Body of pancreas (tissue), 4 donors: ENCODE data around the gene ARHGAP42. TPM values are rescaled to one million over a fixed set of nuclear protein-coding genes. Genes with fewer than 3 reads are reported as not detected.
"Not testable (repeated sequence)": the region's sequence is repeated elsewhere in the genome, so short reads cannot be mapped to it uniquely, and the experiment has no call there.

Experiments used
- ATAC-seq: fragments of 150-250 bp; one replicate; pipeline ENCODE4 v1.9.1; 2016
- DNase-seq, 4 donors: peaks; one replicate each; pipeline ENCODE4 v3.0.0-alpha.2; 2019
- H3K27ac ChIP-seq, 4 donors: fragments of 200-600 bp; sonication (generic); 1 replicate in 3 of 4; 2 replicates in 1 of 4; pipeline versions ENCODE4 v1.5.1 to v1.6.1; 2016 to 2019; ENCODE audit warnings: mild to moderate bottlenecking in 1 of 4, mixed read lengths in 1 of 4, moderate library complexity in 1 of 4
- H3K27me3 ChIP-seq, 2 donors: fragments of 200-600 bp; sonication (generic); one replicate each; pipeline ENCODE4 v1.6.0; 2016; ENCODE audit warnings: mild to moderate bottlenecking in 1 of 2
- H3K36me3 ChIP-seq, 2 donors: fragments of 200-600 bp; sonication (generic); replicated peaks in 1 of 2; 2 replicates each; pipeline ENCODE4 v1.5.1; 2016; ENCODE audit warnings: low read depth in 2 of 2; ENCODE audit not compliant: insufficient read depth in 1 of 2
- H3K4me1 ChIP-seq: fragments of 200-600 bp; sonication (generic); one replicate; pipeline ENCODE4 v1.6.0; 2016
- H3K4me3 ChIP-seq, 2 donors: fragments of 200-600 bp; sonication (generic); 1 replicate in 1 of 2; 2 replicates in 1 of 2; pipeline ENCODE4 v1.5.1; 2016 to 2019
- H3K9me3 ChIP-seq, 3 donors: fragments of 200-600 bp; sonication (generic); 1 replicate in 2 of 3; 2 replicates in 1 of 3; pipeline ENCODE4 v1.5.1; 2016
- CTCF ChIP-seq, 7 experiments: fragments of 450-650 bp in 4 of 7; fragments of 200-600 bp in 3 of 7; sonication (generic) in 3 of 7; IDR thresholded peaks; one replicate each; pipeline ENCODE4 v1.5.1; 2016 to 2019; ENCODE audit warnings: antibody characterized with exemption in 7 of 7
- POLR2A ChIP-seq, 3 donors: fragments of 450-650 bp; IDR thresholded peaks; one replicate each; pipeline ENCODE4 v1.6.1; 2016; ENCODE audit warnings: antibody characterized with exemption in 3 of 3, mild to moderate bottlenecking in 2 of 3
- WGBS, 2 donors: methylation state at CpG; one replicate each; pipeline ENCODE4 v1.1.5; 2017; 5-methylcytosine and 5-hydroxymethylcytosine counted together
- intact Hi-C: fragments of 100-400 bp; cut with DNase I; formaldehyde crosslinking; loops from one replicate; pipeline ENCODE4 v1.15.1; 2023
- total RNA-seq, 2 donors: library from RNA; depleted of rRNA; stranded (reverse); fragments of >200 nt; gene quantifications; one replicate each; pipeline ENCODE4 v1.1.0, GENCODE V29; 2016

Gene ARHGAP42
- total RNA-seq, 2 donors from 2014 or later = 3.6 to 4.7 TPM

GRCh38 chr11:100663996-100664395, 23.1 kb upstream of the ARHGAP42 start:
- Histone ChIP-seq H3K27ac (no peak overlapping the region), H3K4me1 (no peaks in the 10 kb centered on the region), H3K4me3 (no peak overlapping the region), H3K9me3 (no peaks in the 10 kb centered on the region), H3K27me3 (no peaks in the 10 kb centered on the region), H3K36me3 (no peaks in the 10 kb centered on the region)
- 72 to 82% methylated on average over 4 of the region's 4 CpGs for WGBS, 2 donors
- intact Hi-C loops = no loop called here
- no peak for ATAC-seq
- TF ChIP-seq CTCF (IDR thresholded peaks at IDR 0.05) (no peak), POLR2A (IDR thresholded peaks at IDR 0.05) (no peak)
- no peak for DNase-seq

DNA sequence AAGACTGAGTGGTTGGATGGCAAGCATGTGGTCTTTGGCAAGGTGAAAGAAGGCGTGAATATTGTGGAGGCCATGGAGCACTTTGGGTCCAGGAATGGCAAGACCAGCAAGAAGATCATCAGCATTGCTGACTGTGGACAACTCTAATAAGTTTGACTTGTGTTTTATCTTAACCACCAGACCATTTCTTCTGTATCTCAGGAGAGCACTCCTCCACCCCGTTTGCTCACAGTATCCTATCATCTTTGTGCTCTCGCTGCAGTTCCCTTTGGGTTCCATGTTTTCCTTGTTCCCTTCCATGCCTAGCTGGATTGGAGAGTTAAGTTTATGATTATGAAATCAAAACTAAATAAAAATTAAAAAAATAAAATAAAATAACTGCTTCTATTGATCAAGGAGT, 20.3 kb upstream of the ARHGAP42 start:
- DNase-seq, intact Hi-C loops, H3K4me1 ChIP-seq, H3K36me3 ChIP-seq, H3K27me3 ChIP-seq, H3K4me3 ChIP-seq, ATAC-seq, H3K9me3 ChIP-seq, H3K27ac ChIP-seq: not testable (repeated sequence)
- WGBS, 2 donors = 84 to 92% methylated on average over 3 of the region's 3 CpGs

DNA sequence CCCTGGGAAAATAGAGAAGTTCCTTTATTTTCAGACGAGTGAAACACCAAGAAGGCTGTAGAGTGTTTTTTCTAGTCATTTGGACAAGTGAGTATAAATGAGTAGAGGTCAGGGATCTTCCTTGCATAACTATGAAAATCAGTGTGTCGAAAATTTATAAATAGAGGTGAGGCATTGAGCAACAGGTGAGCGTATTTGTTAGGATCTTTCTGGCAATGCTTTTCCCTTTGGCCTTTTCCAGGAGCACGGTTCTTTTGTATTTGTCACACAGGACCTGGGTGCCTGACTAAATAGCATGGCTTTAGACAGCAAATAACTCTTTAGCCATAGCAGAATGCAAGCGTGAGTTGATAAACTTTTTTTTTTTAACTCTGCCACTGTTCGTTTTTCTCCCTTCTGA, 19.6 kb upstream of the ARHGAP42 start:
- WGBS, 2 donors = 24 to 26% methylated on average over 6 of the region's 6 CpGs
- Histone ChIP-seq H3K36me3 (no peaks in the 10 kb centered on the region), H3K4me1 (no peaks in the 10 kb centered on the region), H3K4me3 (no peak overlapping the region), H3K27me3 (no peaks in the 10 kb centered on the region), H3K27ac (no peak overlapping the region), H3K9me3 (no peaks in the 10 kb centered on the region)
- DNase-seq = no peak
- intact Hi-C loops = no loop called here
- no peak for ATAC-seq
- no peak for TF ChIP-seq POLR2A (IDR thresholded peaks at IDR 0.05)
- TF ChIP-seq CTCF (IDR thresholded peaks at IDR 0.05) = no peak

DNA sequence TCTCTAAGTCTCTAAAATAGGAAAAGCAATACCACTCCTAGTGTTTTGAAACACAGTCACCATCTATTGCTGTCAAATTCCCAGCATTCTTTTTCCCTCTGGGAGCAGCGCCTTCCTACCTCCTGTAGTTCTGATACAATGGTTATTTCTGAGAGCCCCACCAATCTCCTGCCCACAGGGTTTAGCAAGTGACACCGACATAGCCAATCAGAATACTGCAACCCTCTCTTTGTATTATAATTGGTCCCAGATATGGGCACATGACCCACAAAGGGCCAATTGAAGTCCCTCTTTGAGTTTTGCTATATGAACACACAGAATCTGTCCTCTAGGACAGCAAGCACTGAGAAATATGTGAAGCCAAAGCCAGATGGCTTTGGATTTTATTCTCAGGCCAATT, 16.9 kb upstream of the ARHGAP42 start:
- H3K36me3 ChIP-seq = no peaks in the 10 kb centered on the region
- WGBS, 2 donors = 70 to 88% methylated on average over 2 of the region's 2 CpGs
- no peaks in the 10 kb centered on the region for H3K4me1 ChIP-seq
- H3K27ac ChIP-seq = no peak overlapping the region
- no peaks in the 10 kb centered on the region for H3K27me3 ChIP-seq
- no peaks in the 10 kb centered on the region for H3K9me3 ChIP-seq
- no peak overlapping the region for H3K4me3 ChIP-seq
- DNase-seq (no peak), ATAC-seq (no peak)
- no peak for TF ChIP-seq POLR2A (IDR thresholded peaks at IDR 0.05)
- no peak for TF ChIP-seq CTCF (IDR thresholded peaks at IDR 0.05)
- intact Hi-C loops = no loop called here

DNA sequence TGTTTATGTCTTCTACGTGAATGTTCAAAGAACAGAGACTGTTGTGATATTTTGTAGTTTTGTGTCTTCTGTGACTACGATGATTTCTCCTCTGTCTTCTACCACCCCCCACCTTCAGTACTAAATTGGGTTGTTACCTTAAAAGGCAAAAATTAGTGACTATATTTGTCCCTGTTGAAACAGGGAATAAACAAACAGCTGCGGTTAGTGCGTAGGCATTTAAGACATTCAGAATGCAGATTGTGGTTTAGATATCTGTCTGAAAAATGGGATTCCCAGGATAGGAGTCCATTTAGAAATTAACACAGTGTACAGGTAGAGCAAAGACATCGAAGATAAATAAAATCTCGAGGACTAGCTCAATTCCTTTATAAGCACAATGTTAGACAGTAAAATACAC, 15.6 kb upstream of the ARHGAP42 start:
- Histone ChIP-seq H3K27ac (no peak overlapping the region), H3K27me3 (no peaks in the 10 kb centered on the region), H3K36me3 (no peaks in the 10 kb centered on the region), H3K4me1 (no peaks in the 10 kb centered on the region), H3K4me3 (no peak overlapping the region), H3K9me3 (no peaks in the 10 kb centered on the region)
- ATAC-seq = no peak
- intact Hi-C loops = no loop called here
- TF ChIP-seq CTCF (IDR thresholded peaks at IDR 0.05) = no peak
- TF ChIP-seq POLR2A (IDR thresholded peaks at IDR 0.05) = no peak
- no peak for DNase-seq
- WGBS, 2 donors = 78% methylated on average over 6 of the region's 6 CpGs
